B cell (primary cell): ENCODE results near the gene EXOC6.

Source experiments
- CTCF ChIP-seq: fragments of 200-600 bp; IDR thresholded peaks from one replicate; pipeline ENCODE4 v1.8.0; 2022; ENCODE audit warnings: antibody characterized with exemption, mild to moderate bottlenecking
- EZH2 ChIP-seq: IDR thresholded peaks from 2 replicates; pipeline ENCODE4 v1.6.1; 2012; ENCODE audit warnings: borderline replicate concordance, low read depth, mild to moderate bottlenecking, moderate library complexity, low read length; ENCODE audit not compliant: insufficient read depth, poor library complexity, severe bottlenecking

DNA sequence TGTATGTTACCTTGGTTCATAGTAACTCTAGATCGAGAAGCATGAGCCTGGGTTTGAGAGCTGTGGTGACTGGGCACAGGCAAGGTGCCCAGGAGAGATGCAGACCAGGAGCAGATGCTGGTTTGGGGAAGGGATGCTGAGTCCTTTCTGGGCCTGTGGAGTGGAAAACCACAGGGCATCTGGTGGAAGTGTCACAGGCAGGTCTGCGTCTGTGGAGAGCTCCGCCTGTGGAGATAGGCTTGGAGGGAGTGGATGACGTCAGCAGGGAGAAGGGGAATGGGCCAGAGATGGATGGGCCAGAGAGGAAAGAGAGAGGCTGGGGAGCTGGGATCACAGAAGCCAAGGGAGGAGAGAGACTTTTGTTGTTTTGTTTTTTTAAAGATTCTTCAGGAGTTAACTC lies 240.1 kb downstream of the EXOC6 start:
- TF ChIP-seq CTCF (no peak), EZH2 (no peak)
